AG10803 (cell line): ENCODE measurements around the gene INPP4A.
"Not testable (repeated sequence)": the region's sequence is repeated elsewhere in the genome, so short reads cannot be mapped to it uniquely, and the experiment has no call there.

Experiments used
- DNase-seq: peaks from one replicate; pipeline ENCODE4 v3.0.0; 2010; ENCODE audit warnings: low read depth
- H3K4me3 ChIP-seq: 2 replicates; pipeline ENCODE4 v1.5.1; 2011; ENCODE audit warnings: mild to moderate bottlenecking, low read length, control low read depth
- TF ChIP-seq, protein P1 (sequence below): conservative IDR thresholded peaks from 2 replicates; pipeline ENCODE4 v1.5.1; 2011; ENCODE audit warnings: mild to moderate bottlenecking, low read length, control low read depth, inconsistent platforms

The INPP4A gene

DNA sequence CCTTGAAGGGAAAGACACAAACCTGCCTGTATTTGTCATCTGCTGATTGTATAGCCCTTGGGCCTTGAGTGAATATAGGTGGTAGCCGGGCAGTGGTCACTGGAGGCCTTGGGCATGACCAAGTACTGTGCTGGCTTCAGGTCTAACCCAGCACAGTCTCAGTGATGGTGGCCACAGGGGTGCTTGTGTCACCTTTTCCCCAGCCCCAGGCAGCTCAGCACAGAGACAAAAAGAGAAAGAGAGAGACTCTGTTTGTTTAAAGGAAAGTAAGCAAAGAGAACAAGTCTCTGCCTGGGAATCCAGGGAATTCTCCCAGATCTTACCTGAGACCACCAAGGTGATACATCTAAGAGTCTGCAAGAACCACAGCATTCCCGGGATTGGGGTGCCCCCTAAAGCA, 39.4 kb upstream of the INPP4A start:
- no peak for DNase-seq
- TF ChIP-seq, protein P1, sequence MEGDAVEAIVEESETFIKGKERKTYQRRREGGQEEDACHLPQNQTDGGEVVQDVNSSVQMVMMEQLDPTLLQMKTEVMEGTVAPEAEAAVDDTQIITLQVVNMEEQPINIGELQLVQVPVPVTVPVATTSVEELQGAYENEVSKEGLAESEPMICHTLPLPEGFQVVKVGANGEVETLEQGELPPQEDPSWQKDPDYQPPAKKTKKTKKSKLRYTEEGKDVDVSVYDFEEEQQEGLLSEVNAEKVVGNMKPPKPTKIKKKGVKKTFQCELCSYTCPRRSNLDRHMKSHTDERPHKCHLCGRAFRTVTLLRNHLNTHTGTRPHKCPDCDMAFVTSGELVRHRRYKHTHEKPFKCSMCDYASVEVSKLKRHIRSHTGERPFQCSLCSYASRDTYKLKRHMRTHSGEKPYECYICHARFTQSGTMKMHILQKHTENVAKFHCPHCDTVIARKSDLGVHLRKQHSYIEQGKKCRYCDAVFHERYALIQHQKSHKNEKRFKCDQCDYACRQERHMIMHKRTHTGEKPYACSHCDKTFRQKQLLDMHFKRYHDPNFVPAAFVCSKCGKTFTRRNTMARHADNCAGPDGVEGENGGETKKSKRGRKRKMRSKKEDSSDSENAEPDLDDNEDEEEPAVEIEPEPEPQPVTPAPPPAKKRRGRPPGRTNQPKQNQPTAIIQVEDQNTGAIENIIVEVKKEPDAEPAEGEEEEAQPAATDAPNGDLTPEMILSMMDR, result no peak
- no peak overlapping the region for H3K4me3 ChIP-seq

DNA sequence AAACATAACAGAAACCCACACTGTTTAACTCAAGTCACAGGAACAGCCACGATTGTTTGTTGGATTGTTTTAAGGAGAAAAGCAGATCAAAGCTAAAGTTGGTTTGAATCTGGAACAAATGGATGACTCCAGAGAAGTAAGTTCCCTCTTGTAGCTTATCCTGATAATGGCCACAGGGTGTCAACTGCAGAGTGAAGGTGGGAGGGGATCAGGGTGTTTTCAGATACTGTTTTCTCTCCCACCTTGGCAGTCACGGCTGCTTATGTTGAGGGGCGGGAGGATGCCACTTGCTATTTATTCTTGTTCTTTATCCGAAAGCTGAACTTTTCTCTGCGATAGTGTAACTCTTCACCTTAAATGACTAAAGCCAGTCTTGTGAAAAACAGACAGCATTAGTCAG, 36.5 kb upstream of the INPP4A start:
- H3K4me3 ChIP-seq, result no peak overlapping the region
- DNase-seq, result no peak
- TF ChIP-seq, protein P1, result no peak

DNA sequence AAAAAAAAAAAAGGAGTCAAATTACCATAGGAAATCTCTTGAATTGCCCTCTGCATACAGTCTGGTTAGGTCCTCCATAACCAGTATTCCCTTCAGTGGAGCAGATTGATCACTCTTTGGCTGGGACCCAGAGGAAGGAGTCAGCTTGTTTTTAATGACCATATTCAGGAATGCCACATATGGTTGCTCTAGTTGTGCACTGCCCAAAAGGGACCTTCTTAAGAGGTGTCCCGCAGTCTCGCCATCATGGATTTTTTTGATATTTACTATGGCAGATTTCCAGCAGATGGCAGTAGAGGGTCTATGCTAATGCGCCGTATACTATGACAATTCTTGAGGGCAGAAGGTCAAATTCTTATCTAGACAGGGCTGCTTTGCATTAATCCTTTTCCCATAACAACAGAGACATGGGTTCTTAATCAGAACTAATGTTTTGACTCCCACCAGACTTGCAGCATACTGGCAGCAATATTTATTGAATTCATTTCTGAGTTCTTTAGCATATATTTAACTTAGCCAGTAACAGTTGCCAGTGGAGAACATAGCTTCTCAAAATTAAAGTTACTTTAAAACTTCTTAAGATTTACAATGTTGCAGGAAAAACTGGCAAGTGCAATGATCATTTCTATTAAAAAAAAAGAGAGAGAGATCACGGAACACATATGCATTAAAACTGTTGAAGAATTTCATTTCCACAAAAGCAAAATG, 31.8 kb upstream of the INPP4A start:
- H3K4me3 ChIP-seq, result no peak overlapping the region
- TF ChIP-seq, protein P1, result peak; percentile 80
- DNase-seq, result peak; percentile 48

DNA sequence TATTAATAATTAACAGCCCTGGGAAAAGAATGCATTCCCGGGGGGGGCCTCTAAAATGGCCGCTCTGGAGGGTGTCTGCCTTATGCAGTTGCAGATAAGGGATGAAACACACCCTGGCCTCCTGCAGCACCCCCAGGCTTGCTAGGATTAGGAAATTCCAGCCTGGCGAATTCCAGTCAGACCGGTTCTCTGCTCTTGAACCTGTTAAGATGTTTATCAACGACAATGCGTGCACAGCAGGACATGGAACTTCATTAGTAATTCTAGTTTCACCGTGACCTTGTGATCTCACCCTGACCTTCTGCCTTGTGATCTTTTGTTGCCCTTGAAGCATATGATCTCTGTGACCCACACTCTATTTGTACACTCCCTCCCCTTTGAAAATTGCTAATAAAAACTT, 30.4 kb upstream of the INPP4A start:
- DNase-seq, H3K4me3 ChIP-seq: not testable (repeated sequence)

DNA sequence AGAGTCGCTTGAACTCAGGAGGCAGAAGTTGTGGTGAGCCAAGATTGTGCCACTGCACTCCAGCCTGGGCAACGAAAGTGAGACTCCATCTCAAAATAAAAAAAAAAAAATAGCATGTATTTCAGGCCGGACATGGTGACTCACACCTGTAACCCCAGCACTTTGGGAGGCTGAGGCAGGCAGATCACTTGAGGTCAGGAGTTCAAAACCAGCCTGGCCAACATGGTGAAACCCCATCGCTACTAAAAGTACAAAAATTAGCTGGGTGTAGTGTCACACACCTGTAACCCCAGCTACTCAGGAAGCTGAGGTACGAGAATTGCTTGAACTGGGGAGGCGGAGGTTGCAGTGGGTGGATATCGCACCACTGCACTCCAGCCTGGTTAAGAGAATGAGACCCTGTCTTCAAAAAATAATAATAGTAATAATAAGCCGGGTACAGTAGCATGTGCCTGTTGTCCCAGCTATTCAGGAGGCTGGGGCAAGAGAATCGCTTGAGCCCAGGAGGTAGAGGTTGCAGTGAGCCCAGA, 28.9 kb upstream of the INPP4A start:
- not testable (repeated sequence) for DNase-seq, H3K4me3 ChIP-seq

DNA sequence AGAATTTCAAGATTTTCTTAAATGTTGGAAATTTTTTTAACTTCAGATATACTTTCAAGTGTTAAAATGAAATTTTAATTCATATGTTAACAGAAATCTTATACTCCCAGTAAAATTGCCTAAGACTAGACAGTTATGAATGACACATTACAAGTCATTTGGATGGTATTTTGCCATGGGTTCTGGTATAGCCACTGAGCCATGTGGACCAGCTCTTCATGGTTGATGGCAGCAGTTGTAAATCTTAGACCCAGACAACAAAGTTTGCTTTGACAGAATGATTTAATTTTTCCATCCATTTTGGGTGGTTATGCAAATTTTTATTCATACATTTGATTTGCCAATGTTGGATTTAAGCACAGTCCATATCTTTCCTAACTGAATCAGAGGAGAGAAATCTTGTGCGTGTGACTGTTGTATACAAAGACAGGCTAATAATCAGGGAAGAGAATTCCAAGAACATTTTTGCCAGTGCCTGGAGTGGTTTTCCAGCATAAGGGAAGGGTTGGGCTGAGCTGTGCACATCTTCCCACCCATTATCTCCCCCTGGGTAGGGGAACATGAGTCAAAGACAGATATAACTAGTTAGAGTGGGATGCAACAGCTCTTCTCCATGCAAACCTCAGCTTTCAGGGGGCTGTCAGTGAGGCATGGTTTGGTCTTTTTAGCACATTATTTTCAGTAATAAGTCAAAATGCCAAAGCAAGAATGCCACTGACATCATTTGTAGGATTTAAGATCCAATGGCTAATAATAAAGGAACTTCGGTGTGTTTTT, 28.1 kb upstream of the INPP4A start:
- H3K4me3 ChIP-seq, result no peak overlapping the region
- TF ChIP-seq, protein P1, result no peak
- no peak for DNase-seq

DNA sequence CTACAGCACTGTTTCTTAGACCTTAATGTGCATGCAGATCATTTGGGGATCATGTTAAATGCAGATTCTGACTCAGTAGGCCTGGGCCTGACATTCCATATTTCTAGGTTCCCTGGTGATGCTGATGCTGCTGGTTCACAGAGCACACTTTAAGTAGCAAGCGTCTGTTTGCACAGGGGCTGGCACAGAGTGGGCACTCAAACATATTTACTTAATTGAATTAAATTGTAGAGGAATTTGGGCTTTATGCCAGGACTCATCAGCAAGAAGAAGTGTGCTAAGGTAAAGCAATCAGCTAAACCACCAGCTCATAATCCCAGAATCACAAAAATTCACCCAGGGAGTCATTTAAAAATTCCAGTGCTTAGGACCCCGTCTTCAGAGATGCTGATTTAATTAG, 25.1 kb upstream of the INPP4A start:
- DNase-seq, result no peak
- no peak overlapping the region for H3K4me3 ChIP-seq
- TF ChIP-seq, protein P1, result no peak

DNA sequence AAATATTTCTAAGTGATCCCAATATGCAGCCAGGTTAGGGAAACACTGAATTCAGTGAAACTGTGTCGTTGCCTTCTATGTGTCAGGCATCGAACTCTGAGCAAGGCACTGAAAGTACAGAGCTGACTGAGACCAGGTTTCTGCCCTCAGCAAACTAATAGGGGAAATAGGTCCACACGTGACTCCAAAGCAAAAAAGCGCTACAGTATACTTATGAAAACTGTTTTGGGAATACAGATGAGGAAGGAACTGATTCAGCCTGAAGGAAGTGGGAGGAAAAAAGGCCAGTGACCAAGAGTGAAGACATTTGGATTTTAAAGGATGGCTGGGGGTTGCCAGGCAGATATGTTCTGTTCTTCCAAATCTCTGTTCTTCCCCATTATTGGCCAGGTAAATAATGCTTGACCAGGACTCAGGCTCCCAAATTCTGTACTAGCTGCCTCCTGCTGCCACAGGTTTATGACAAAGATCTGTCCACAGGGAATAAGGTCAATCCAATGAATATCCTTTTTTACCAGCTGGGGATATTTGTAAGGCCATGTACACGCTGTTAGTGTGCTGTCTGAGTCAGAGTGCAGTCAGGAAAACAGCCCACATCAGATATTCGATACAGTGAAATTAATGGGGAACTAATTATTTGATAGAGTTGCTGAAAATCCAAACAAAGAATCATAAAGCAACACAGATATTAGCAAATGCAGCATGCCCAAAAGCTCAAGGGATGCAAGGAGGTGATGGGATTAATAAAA, 24.5 kb upstream of the INPP4A start:
- H3K4me3 ChIP-seq, result no peak overlapping the region
- no peak for DNase-seq
- TF ChIP-seq, protein P1, result no peak
